ENCODE results near the gene KYAT1.

GRCh38 chr9:128800061-128800460 is 81.7 kb downstream of the KYAT1 start:
- TF ChIP-seq CTCF (IDR thresholded peaks at IDR 0.05) (no peak), POLR2A (IDR thresholded peaks at IDR 0.05) (no peak), EP300 (IDR thresholded peaks at IDR 0.05) (no peak)

All from tibial nerve (tissue), 4 donors.